DMS79 (cell line): ENCODE data around the gene SRPK3.
A peak's percentile ranks its signal among the peaks of the same experiment; 100 is the strongest.
"Not testable (repeated sequence)": the region's sequence is repeated elsewhere in the genome, so short reads cannot be mapped to it uniquely, and the experiment has no call there.

Experiments used
- DNase-seq: peaks from one replicate; lab custom pipeline; 2025; lab: John Stamatoyannopoulos, UW

SRPK3 gene, protein sequence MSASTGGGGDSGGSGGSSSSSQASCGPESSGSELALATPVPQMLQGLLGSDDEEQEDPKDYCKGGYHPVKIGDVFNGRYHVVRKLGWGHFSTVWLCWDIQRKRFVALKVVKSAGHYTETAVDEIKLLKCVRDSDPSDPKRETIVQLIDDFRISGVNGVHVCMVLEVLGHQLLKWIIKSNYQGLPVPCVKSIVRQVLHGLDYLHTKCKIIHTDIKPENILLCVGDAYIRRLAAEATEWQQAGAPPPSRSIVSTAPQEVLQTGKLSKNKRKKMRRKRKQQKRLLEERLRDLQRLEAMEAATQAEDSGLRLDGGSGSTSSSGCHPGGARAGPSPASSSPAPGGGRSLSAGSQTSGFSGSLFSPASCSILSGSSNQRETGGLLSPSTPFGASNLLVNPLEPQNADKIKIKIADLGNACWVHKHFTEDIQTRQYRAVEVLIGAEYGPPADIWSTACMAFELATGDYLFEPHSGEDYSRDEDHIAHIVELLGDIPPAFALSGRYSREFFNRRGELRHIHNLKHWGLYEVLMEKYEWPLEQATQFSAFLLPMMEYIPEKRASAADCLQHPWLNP

GRCh38 chrX:153780678-153781427 is at the start of gene SRPK3:
TSS of gene SRPK3 (plus strand) at chrX:153781041. CDS start at chrX:153781087, 46 bp downstream.
- no peak for DNase-seq

- DNase-seq, result no peak
These were observed 49.6 kb upstream of the SRPK3 start for GRCh38 chrX:153731117-153731844.

DNA sequence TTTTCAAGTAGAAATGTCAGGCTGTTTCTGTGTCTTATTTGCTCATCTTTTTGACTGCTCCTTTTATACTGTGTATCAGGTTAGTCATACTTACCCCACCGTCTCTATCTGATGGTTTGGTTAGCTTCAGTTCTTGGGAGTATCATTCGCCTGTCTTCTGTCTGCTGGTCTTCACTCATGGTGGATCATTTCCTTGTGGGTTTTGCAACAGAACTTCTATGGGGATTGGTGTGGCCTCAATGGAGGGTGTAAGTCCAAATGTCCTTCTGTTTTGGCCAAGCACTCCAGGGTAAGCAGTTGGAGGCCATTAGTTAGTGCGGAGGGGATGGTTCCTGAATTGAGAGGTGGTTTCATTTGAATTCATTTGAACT is 49.0 kb upstream of the SRPK3 start:
- DNase-seq, result no peak

GRCh38 chrX:153732401-153732800 is 48.4 kb upstream of the SRPK3 start:
- no peak for DNase-seq

DNA sequence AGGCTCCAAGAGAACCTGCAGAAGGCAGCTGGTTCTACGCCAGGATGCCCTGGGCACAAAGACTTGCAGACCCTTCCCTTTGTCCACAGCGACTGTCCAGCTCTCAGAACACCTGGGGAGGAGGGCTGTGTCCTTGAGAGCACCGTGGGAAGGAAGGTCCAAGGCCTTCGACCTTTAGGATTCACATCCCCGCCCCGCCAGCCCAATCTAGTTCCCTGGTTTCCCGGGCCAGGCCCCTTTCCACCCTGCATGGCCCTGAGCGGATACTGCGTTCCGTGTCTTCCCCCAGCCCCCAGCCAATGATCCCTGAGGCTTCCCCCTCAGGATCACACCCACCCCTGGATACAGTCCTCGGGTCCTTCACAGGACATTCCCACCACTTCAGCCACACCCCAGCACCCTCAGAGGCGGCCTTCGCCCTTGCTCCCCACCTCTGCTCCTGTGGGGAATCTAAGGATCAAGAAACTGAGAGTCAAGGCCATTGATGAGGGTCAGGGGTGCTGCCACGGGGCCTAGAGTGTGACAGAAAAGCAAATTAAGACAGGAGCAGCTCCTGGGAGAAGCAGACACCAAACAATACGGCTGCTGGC is 47.1 kb upstream of the SRPK3 start:
- DNase-seq, result no peak

DNA sequence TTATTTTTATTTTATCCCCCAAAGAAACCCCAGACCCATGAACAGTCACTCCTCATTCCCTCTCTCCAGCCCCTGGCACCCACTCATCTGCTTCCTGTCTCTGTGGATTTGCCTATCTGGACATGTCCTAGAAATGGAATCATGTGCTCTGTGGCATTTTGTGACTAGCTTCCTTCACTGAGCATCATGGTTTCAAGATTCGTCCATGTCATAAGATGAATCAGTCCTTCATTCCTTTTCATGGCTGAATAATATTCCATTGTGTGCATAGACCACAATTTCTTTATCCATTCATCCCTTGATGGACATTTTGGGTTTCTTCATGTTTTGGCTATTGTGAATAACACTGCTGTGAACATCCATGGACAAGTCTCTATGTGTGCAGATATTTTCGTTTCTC is 46.0 kb upstream of the SRPK3 start:
- no peak for DNase-seq

DNA sequence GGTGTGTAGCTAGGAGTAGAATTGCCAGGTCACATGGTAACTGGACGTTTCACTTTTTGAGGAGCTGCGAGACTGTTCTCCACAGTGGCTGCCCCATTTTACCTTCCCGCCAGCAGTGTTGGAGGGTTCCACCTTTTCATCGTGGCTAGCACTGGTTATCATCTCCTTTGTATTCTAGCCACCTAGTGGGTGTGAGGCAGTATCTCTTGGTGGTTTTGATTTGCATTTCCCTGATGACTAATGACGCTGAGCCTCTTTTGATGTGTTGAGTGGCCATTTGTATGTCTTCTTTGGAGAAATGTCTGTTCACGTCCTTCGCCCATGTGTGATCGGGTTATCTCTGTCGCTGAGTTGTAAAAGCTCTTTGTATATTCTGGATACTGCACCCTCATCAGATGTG is 45.6 kb upstream of the SRPK3 start:
- no peak for DNase-seq

DNA sequence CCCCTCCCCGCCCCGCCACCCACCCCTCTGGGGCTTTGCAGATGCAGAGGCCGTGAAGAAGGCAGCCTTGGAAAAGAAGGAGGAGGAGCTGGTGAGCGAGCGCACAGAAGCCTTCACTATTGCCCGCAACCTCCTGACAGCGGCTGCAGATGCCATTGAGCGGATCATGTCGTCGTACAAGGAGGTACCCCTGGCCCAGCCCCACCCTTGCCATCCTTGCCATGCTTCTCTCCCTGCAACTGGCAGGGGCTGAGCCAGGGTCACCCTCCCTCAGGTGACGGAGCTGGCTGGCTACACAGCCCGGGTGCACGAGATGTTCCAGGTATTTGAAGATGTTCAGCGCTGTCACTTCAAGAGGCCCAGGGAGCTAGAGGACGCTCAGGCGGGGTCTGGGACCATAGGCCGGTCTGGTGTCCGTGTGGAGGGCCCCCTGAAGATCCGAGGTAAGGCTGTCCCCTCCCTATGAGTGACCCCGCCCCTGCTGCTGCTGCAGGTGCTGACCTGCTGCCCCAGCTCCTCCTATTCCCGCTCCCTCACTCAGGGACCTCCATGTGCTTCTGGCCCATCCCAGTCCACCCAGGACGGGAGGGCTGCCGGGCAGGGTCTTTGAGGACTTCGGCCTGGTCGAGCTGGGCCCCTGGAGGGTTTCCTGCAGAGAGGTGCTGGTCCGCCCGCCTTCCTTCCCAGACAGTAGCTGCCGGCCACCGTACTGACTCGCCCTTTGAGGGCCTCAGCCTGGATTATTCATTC is 44.6 kb upstream of the SRPK3 start:
- DNase-seq, result no peak

- peak; percentile 13 for DNase-seq
These were observed 43.9 kb upstream of the SRPK3 start for GRCh38 chrX:153736871-153737441.

DNA sequence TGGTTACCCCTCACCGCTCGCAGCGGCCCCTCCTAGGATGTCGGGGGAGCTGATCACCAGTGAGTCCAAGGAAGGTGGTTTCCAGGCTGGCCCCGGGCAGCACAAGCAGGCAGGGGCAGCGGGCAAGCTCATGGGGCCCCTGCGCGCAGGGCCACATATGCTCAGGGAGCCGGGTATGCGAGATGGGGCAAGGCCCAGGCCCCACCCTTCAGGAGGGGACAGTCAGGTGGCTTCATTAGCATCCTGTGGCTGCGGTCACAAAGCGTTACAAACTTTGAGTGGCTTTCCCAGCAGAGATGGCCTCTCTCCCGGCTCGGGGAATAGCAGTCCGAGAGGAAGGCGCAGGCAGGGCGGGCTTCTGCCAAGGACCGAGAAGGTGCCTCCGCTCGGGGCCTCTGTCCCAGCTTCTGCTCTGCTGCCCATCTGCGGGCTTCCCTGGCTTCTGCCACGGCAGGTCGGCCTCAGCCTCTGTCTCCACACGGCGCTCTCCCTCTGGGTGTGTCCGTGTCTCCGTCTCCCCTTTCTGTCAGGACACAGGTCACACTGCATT is 42.7 kb upstream of the SRPK3 start:
- no peak for DNase-seq

- no peak for DNase-seq
These were observed 40.9 kb upstream of the SRPK3 start for GRCh38 chrX:153739754-153740486.

DNA sequence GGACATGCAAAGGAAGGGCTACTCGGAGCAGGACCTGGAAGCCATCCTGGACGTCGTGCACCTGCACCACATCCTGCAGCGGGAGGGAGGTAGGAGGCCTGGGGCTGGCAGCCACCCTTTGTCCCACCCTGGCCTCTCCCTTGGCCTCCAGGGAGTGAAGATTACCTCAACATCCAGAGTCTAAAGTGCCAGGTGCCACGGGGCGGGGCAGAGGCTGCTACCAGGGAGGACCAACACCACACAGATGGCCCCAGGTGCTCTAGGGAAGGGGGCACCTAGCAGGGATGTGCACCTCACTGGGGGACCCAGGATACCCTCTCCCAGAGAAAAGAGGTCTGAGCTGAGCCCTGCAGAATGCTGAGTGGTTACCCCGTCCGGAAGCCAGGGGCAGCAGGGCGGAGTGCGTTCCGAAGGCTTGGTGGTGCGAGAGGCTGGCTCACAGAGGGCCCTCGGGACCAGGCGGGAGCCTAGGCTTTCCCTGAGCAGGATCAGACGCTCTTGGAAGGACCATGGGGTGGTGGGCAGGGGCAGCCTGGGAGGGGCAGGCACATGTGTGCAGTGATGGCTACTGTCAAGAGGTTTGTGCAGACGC is 40.1 kb upstream of the SRPK3 start:
- no peak for DNase-seq

DNA sequence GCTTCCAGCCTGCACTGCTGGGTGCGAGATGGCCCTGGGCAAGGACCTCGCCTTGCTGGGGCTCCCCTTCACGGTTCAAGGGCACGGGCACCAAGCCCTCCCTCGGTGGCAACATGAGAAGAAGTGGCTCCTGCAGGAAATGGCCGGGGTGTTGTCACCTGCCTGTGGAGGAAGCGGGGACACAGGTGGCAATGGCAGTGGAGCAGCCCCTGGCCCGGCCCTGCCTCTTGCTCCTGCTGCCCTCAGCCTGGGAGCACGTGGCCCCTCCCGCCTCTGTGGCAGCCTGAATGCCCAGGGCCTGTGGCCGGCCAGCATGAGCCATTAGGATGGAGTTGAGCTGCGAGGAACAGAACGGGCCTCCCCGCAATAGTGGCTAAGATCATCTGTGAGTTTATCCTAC is 39.4 kb upstream of the SRPK3 start:
- no peak for DNase-seq

DNA sequence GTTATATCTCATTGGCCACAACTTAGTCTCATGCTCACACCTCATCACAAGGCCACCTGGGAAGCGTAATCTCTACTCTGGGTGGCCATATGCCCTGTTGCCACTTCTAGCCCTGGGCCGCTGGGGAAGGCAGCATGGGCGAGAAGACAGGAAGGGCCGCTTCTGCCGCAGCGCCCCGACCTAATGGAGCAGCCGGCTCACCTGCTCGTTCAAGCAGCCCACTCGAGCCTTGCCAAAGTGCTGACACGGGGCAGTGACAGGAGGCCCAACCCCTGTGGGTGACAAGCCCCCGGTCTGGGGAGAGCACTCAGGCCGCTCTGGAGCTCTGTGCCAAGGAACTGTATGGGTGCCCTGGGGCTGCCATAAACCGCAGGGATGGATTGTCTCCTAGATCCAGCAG is 38.7 kb upstream of the SRPK3 start:
- not testable (repeated sequence) for DNase-seq

- DNase-seq, result not testable (repeated sequence)
These were observed 37.9 kb upstream of the SRPK3 start for GRCh38 chrX:153742796-153743467.

GRCh38 chrX:153743468-153744209 is 37.2 kb upstream of the SRPK3 start:
- not testable (repeated sequence) for DNase-seq

- no peak for DNase-seq
These were observed 36.4 kb upstream of the SRPK3 start for GRCh38 chrX:153744210-153745066.
